ENCODE data around the gene TBRG1.

Gene TBRG1

GRCh38 chr11:124674168-124674517 lies 51.5 kb downstream of the TBRG1 start:
- H3K27ac ChIP-seq (ENCODE audit: insufficient read depth, low read depth, low read length, poor library complexity, severe bottlenecking): peak overlapping the region; percentile 80
- H3K4me3 ChIP-seq (ENCODE audit: insufficient read depth, low read depth, low read length): peak overlapping the region; percentile 72
- H3K9me3 ChIP-seq (ENCODE audit: control insufficient read depth, low read length): no peaks in the 10 kb centered on the region
- WGBS, 2 experiments: 47 to 49% methylated on average over 18 of the region's 18 CpGs
- peaks cover 5% of the 10 kb centered on the region for H3K4me1 ChIP-seq (ENCODE audit: control insufficient read depth, insufficient read depth, low read length)
- peaks cover 18% of the 10 kb centered on the region for H3K27me3 ChIP-seq (ENCODE audit: control insufficient read depth, insufficient read depth, low read length, poor library complexity, severe bottlenecking)
- no peaks in the 10 kb centered on the region for H3K36me3 ChIP-seq (ENCODE audit: control insufficient read depth, insufficient read depth, low read length)

GRCh38 chr11:124674571-124674970 lies 51.9 kb downstream of the TBRG1 start:
- H3K9me3 ChIP-seq (ENCODE audit: control insufficient read depth, low read length): no peaks in the 10 kb centered on the region
- H3K27ac ChIP-seq (ENCODE audit: insufficient read depth, low read depth, low read length, poor library complexity, severe bottlenecking): no peak overlapping the region
- WGBS, 2 experiments: 90 to 93% methylated on average over 5 of the region's 5 CpGs
- H3K4me1 ChIP-seq (ENCODE audit: control insufficient read depth, insufficient read depth, low read length): peaks cover 5% of the 10 kb centered on the region
- no peaks in the 10 kb centered on the region for H3K36me3 ChIP-seq (ENCODE audit: control insufficient read depth, insufficient read depth, low read length)
- peaks cover 18% of the 10 kb centered on the region for H3K27me3 ChIP-seq (ENCODE audit: control insufficient read depth, insufficient read depth, low read length, poor library complexity, severe bottlenecking)
- peak overlapping the region; percentile 72 for H3K4me3 ChIP-seq (ENCODE audit: insufficient read depth, low read depth, low read length)

GRCh38 chr11:124676386-124676785 lies 53.7 kb downstream of the TBRG1 start:
- no peaks in the 10 kb centered on the region for H3K36me3 ChIP-seq (ENCODE audit: control insufficient read depth, insufficient read depth, low read length)
- no peaks in the 10 kb centered on the region for H3K9me3 ChIP-seq (ENCODE audit: control insufficient read depth, low read length)
- H3K27me3 ChIP-seq (ENCODE audit: control insufficient read depth, insufficient read depth, low read length, poor library complexity, severe bottlenecking): peaks cover 18% of the 10 kb centered on the region
- no peak overlapping the region for H3K27ac ChIP-seq (ENCODE audit: insufficient read depth, low read depth, low read length, poor library complexity, severe bottlenecking)
- WGBS, 2 experiments: 88 to 93% methylated on average over 1 to 2 of the region's 2 CpGs
- H3K4me1 ChIP-seq (ENCODE audit: control insufficient read depth, insufficient read depth, low read length): peaks cover 5% of the 10 kb centered on the region
- H3K4me3 ChIP-seq (ENCODE audit: insufficient read depth, low read depth, low read length): no peak overlapping the region

GRCh38 chr11:124678416-124678815 lies 55.8 kb downstream of the TBRG1 start:
- H3K36me3 ChIP-seq (ENCODE audit: control insufficient read depth, insufficient read depth, low read length): peaks cover 8% of the 10 kb centered on the region
- no peak overlapping the region for H3K27ac ChIP-seq (ENCODE audit: insufficient read depth, low read depth, low read length, poor library complexity, severe bottlenecking)
- no peaks in the 10 kb centered on the region for H3K9me3 ChIP-seq (ENCODE audit: control insufficient read depth, low read length)
- H3K4me1 ChIP-seq (ENCODE audit: control insufficient read depth, insufficient read depth, low read length): no peaks in the 10 kb centered on the region
- WGBS, 2 experiments: 92 to 93% methylated on average over 5 of the region's 5 CpGs
- no peak overlapping the region for H3K4me3 ChIP-seq (ENCODE audit: insufficient read depth, low read depth, low read length)
- H3K27me3 ChIP-seq (ENCODE audit: control insufficient read depth, insufficient read depth, low read length, poor library complexity, severe bottlenecking): peaks cover under 1% of the 10 kb centered on the region

GRCh38 chr11:124681421-124681820 lies 58.8 kb downstream of the TBRG1 start:
- Histone ChIP-seq H3K27ac (ENCODE audit: insufficient read depth, low read depth, low read length, poor library complexity, severe bottlenecking) (no peak overlapping the region), H3K4me1 (ENCODE audit: control insufficient read depth, insufficient read depth, low read length) (no peaks in the 10 kb centered on the region), H3K36me3 (ENCODE audit: control insufficient read depth, insufficient read depth, low read length) (peaks cover 8% of the 10 kb centered on the region), H3K9me3 (ENCODE audit: control insufficient read depth, low read length) (peaks cover 2% of the 10 kb centered on the region), H3K27me3 (ENCODE audit: control insufficient read depth, insufficient read depth, low read length, poor library complexity, severe bottlenecking) (no peaks in the 10 kb centered on the region), H3K4me3 (ENCODE audit: insufficient read depth, low read depth, low read length) (no peak overlapping the region)
- 100% methylated on average over 1 to 2 of the region's 2 CpGs for WGBS, 2 experiments

GRCh38 chr11:124682443-124682842 lies 59.8 kb downstream of the TBRG1 start:
- peaks cover 2% of the 10 kb centered on the region for H3K9me3 ChIP-seq (ENCODE audit: control insufficient read depth, low read length)
- no peak overlapping the region for H3K4me3 ChIP-seq (ENCODE audit: insufficient read depth, low read depth, low read length)
- peaks cover 8% of the 10 kb centered on the region for H3K36me3 ChIP-seq (ENCODE audit: control insufficient read depth, insufficient read depth, low read length)
- H3K27me3 ChIP-seq (ENCODE audit: control insufficient read depth, insufficient read depth, low read length, poor library complexity, severe bottlenecking): no peaks in the 10 kb centered on the region
- WGBS, 2 experiments: 100% methylated on average over 1 of the region's 1 CpG; no CpG with 5 or more reads in 1 of the 2 experiments
- no peak overlapping the region for H3K27ac ChIP-seq (ENCODE audit: insufficient read depth, low read depth, low read length, poor library complexity, severe bottlenecking)
- no peaks in the 10 kb centered on the region for H3K4me1 ChIP-seq (ENCODE audit: control insufficient read depth, insufficient read depth, low read length)

All from ectodermal cell (in vitro differentiated cells).